Fibroblast of skin of left biceps (primary cell): ENCODE results near the gene IQCK.

ENCODE experiments used
- DNase-seq, 2 experiments: peaks; one replicate each; pipeline ENCODE4 v3.0.0-alpha.2; 2013; ENCODE audit warnings: low read depth in 2 of 2

Gene IQCK

DNA sequence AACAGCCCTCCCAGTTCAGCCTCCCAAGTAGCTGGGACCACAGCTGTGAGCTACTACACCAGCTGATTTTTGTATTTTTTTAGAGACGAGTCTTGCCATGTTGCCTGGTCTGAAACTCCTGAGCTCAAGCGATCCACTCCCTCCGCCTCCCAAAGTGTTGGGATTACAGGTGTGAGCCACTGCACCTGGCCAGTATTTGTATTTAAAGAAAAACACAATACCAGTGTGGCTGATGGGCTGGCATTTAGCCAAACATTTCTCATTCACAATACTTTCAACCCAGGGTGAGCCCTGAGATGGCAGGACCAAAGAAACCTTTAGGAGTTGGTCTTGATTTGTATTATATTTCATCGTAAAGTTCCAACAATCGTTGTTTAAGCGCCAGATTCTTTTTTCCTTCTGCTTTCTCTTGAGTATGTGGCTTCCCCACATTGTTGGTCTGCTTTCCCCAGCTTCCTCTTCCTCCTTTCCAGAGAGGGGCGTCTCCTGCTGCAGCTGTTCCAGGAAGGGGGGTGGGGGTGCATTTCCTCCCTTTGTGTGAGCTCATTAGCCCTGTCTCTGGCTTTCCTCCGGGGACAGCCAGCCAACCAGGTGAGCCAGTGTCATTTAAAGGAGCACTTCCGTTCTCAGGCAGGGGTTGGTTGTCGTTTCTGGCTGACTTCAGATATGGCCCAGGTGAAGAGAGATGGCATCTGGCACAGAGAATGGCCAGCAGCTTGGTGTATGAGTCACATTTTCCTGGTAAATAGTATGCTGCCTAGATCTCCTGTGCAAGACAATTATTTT lies 86.7 kb downstream of the IQCK start:
- DNase-seq: no peak

DNA sequence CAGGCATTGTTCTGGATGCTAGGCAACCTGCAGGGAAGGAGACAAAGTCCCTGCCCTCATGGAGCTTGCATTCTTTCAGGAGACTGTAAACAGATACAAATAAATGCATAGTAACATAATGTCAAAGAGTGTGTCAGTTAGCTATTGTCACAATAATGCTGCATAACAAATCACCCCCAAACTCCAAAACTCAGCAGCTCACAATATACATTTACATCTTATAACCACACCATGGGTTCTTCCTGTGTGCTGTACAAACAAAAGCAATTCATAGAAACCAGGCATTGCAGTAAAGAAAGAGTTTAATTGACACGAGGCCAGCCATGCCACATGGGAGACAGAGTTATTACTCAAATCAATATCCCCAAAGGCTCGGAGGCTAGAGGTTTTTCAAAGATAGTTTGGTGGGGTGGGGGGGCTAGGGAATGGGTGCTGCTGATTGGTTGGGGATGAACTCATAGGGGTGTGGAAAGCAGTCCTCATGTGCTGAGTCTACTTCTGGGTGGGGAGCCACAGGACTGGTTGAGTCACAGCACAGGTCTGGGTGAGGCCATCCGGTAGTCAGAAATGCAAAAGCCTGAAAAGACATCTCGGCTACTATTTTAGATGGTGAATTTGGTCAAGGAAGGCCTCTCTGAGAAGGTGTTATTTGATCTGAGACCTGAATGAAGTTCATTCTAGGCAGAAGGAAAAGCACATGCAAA lies 87.5 kb downstream of the IQCK start:
- no peak for DNase-seq

DNA sequence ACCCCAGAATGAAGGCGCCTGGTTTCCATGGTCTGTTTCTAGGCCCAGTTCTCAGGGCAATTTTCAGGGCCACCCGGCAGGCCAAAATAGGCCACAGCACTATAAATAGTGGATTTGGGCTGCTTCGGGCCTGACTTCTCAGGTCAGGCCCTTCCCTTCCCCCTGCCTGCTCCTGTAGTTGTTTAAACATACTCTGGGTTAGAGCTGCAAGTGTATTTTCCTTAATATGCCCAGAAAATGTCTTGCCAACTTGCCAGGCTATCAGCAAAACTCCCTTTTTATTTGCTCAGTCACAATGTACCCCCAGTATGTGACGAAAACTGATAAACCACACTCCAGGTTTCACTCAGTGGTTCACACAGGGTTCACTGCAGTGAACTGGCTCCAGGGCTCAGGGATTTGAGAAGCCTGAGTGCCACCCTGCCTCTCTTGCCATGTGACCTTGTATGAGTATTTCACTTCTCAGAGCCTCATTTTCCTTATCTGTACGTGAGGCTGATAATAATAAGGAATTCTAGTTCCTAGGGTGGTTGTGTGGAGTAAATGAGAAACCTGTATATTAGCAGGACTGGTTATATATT lies 90.1 kb downstream of the IQCK start:
- DNase-seq: no peak

GRCh38 chr16:19809121-19809635 lies 91.1 kb downstream of the IQCK start:
- DNase-seq: no peak

DNA sequence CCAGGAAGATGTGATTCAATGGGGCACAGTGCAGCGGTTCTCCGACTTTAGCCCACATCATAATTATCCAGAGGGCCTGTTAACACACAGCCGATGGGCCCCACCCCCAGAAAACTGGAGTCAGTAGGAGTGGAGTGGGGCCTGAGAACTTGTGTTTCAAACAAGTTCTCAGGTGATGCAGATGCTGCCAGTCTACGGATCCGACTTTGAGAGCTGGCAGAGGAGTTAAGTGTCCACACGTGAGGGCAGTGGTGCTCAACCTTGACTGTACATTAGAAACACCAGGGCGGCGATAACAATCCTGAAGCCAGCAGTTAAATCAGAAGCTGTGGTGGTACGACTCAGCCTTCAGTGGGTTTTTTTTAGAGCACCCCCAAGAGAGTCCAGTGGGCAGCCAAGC lies 91.6 kb downstream of the IQCK start:
- DNase-seq: no peak

GRCh38 chr16:19810817-19811731 lies 93.0 kb downstream of the IQCK start:
- peak; percentile 20 to 29 for DNase-seq

DNA sequence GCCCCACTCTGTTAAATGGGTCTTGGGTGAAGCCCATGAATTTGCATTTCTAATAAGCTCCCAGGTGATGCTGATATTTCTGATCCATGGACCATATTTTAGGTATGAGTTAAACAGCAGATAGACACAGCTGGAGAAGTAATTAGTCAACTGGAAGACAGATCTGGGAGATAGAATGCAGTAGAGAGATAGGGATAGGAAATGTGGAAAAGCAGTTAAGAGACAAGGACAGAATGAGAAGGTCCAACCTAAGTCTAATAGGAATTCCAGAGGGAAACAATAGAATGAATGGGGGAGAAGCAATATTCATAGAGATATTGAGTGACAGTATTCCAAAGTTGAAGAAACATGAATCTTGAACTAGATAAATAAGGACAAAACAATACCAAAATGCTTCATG lies 94.9 kb downstream of the IQCK start:
- DNase-seq: no peak

DNA sequence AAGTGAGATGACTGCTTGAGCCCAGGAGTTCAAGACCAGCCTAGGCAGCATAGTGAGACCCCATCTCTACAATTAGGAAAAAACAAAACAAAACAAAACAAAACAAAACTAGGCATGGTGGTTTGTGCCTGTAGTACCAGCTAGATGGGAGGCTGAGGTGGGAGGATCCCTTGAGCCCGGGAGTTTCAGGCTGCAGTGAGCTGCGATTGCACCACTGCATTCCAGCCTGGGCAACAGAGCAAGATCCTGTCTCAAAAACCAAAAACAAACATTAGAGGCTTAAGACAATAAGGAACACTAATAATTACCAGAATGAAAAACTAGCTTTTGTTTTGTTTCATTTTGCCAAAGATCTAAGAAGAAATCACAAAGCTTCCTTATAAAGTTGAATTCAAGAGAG lies 97.3 kb downstream of the IQCK start:
- no peak for DNase-seq

GRCh38 chr16:19817122-19817521 lies 99.1 kb downstream of the IQCK start:
- DNase-seq: no peak

GRCh38 chr16:19817875-19818274 lies 99.8 kb downstream of the IQCK start:
- no peak for DNase-seq

DNA sequence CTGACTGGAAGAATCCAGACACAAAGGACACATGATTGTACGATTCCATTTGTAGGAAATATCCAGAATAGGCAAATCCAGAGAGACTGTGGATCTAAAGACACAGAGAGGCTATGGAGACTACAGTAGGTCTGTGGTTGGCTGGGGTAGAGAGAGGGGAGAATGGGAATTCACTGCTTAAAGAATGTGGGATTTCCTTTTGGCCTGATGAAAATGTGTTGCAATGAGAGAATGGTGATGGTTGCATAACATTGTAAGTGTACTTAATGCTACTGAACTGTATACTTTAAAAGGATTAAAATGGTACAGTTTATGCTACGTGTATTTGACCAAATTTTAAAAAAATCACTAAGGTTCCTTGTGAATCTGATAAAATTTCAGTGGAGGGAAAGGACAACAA lies 104.5 kb downstream of the IQCK start:
- DNase-seq: peak in 1 of 2 experiments; percentile 34

GRCh38 chr16:19823322-19823721 lies 105.3 kb downstream of the IQCK start:
- DNase-seq: no peak

DNA sequence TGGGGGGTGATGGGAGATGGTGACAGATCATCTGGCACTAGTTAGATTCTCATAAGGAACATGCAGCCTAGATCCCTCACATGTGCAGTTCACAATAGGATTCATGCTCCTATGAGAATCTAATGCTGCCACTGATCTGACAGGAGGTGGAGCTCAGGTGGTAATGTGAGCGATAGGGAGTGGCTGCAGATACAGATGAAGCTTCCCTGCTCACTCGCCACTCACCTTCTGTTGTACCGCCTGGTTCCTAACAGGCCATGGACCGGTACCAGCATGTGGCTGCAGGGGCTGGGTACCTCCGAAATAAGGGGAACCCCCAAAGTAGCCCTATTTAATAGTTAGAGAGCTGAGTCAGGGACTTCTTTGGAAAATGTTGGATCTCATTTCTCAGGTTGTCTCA lies 106.1 kb downstream of the IQCK start:
- DNase-seq: no peak

DNA sequence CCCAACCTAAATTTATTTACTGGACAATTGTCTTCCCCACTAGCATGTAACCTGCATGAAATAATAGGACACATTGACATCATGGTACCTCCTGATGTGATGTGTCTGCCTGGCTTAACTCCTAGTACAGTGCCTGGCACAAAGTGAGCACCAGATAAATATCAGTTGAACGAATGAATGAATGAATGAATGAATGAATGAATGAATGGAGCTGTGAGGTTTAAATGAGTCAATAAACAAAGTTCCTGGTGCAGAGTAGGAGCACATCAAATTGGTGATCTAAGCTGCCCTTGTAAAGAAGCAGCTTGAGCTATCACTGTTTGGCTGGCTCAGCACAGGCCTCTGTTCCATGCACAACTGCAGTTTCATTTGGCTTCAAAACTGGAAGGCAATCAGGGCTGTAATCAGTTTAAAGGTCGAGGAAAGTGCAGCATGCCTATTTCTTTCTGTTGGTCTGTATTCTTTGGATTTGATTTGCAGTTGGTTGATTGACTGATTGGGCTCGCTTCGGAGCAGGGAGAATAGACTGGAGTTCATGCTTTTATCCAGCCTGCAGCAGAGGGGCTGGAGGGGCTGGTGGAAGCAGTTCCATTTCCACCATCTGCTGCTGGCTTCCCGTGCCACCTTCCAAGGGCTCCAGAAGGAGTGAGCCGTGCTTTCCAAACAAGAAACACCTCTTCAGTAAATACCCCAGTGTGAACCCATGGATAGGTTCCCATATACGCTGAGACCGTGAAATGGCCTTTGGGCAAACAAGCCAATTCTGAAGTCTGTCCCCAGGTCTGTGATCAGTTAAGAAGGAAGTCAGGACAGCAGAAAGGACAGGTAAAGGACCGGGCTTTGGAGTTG lies 112.0 kb downstream of the IQCK start:
- DNase-seq: no peak

DNA sequence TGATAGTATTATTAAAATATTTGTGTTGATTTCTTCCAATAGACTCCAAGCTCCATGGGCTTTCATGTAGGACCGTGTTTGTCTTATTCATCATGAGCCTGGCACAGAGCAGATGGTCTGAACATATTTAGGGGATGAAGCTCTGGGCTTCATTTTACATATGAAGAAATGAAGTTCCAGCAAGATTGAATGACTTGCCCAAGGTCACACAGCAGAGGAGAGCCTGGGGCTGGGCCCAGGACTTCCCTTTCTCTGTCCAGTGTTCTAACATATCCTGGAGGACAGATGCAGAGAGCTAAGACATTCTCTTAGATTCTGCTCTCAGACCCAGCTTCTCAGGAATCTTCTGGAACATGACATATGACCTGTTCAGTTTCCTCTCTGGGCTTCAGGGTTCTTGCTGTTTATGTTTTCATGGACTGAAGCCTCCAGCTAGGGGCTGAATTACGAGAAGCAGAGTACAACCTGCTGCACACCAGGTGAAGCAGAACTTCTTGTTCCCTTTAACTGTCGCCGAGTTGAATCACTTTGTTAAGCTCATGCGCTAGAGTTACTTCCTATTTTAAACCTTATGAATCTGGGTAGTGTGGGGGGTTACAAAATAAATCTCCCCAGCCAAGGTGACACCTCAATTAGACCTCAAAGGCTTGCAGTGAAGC lies 113.0 kb downstream of the IQCK start:
- no peak for DNase-seq

DNA sequence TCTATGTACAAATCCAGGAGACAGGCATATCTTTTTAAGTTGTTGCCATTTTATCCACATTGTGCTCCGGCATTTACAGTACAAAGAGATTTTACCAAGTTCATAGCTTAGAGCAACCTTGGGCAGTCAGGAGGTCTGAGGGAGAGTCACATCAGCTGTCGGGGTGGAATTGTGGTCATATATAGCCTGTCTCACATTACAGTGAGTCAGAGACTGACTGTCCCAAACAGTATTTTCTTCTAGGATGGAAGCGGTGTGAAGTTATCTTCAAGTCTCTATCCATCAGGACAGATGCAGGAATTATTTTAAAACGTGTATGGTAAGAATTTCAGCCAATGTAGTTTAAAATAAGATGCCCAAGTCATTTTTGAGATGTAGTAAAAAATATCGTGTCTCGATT lies 113.6 kb downstream of the IQCK start:
- DNase-seq: peak in 1 of 2 experiments; percentile 16

- no peak for DNase-seq
These were observed 115.1 kb downstream of the IQCK start for GRCh38 chr16:19833176-19833575.

GRCh38 chr16:19833581-19833980 lies 115.5 kb downstream of the IQCK start:
- no peak for DNase-seq

GRCh38 chr16:19835196-19835595 lies 117.1 kb downstream of the IQCK start:
- no peak for DNase-seq

GRCh38 chr16:19835968-19836421 lies 117.9 kb downstream of the IQCK start:
- DNase-seq: peak in 1 of 2 experiments; percentile 4
